ENCODE results near the gene ZNF23. TPM values are rescaled to one million over a fixed set of nuclear protein-coding genes. Genes with fewer than 3 reads are reported as not detected.
A peak's percentile ranks its signal among the peaks of the same experiment; 100 is the strongest.

The ZNF23 gene
- total and polyA plus RNA-seq, 4 donors, result 1.5 to 6.1 (median 3.1) TPM

- H3K9me3 ChIP-seq (ENCODE audit: control insufficient read depth in 4 of 4, low read length in 3 of 4), result peaks cover 33 to 62% (median 48%) of the 10 kb centered on the region in 4 donors
- peak overlapping the region in 2 of 3 donors; percentile 18 to 27 for H3K4me3 ChIP-seq (ENCODE audit: low read depth in 1 of 3, low read length in 3 of 3)
- TF ChIP-seq SP1 (IDR thresholded peaks at IDR 0.05), result no peak
- peaks cover 16 to 79% (median 70%) of the 10 kb centered on the region in 4 donors for H3K36me3 ChIP-seq (ENCODE audit: control insufficient read depth in 4 of 4, insufficient read depth in 3 of 4, low read depth in 1 of 4, low read length in 3 of 4)
- H3K9ac ChIP-seq (ENCODE audit: low read depth in 1 of 2, low read length in 2 of 2), result no peak overlapping the region
- H3K27ac ChIP-seq (ENCODE audit: low read depth in 1 of 2, low read length in 2 of 2), result no peak overlapping the region
- DNase-seq (ENCODE audit: low spot score), result no peak
- no peaks in the 10 kb centered on the region for H3K4me1 ChIP-seq (ENCODE audit: control insufficient read depth in 4 of 4, insufficient read depth in 4 of 4, low read length in 3 of 4)
- no peaks in the 10 kb centered on the region for H3K27me3 ChIP-seq (ENCODE audit: control insufficient read depth in 4 of 4, insufficient read depth in 4 of 4, low read length in 3 of 4)
Observed at GRCh38 chr16:71453036-71453435, 9.0 kb downstream of the ZNF23 start.

- H3K27me3 ChIP-seq (ENCODE audit: control insufficient read depth in 4 of 4, insufficient read depth in 4 of 4, low read length in 3 of 4), result no peaks in the 10 kb centered on the region
- peak overlapping the region in 2 of 3 donors; percentile 54 to 63 for H3K4me3 ChIP-seq (ENCODE audit: low read depth in 1 of 3, low read length in 3 of 3)
- DNase-seq (ENCODE audit: low spot score), result no peak
- H3K9me3 ChIP-seq (ENCODE audit: control insufficient read depth in 4 of 4, low read length in 3 of 4), result peaks cover 43 to 89% (median 61%) of the 10 kb centered on the region in 4 donors
- H3K4me1 ChIP-seq (ENCODE audit: control insufficient read depth in 4 of 4, insufficient read depth in 4 of 4, low read length in 3 of 4), result no peaks in the 10 kb centered on the region
- peaks cover 11 to 63% (median 58%) of the 10 kb centered on the region in 4 donors for H3K36me3 ChIP-seq (ENCODE audit: control insufficient read depth in 4 of 4, insufficient read depth in 3 of 4, low read depth in 1 of 4, low read length in 3 of 4)
- WGBS, result 96% methylated on average over 3 of the region's 3 CpGs
- no peak overlapping the region for H3K9ac ChIP-seq (ENCODE audit: low read depth in 1 of 2, low read length in 2 of 2)
- no peak overlapping the region for H3K27ac ChIP-seq (ENCODE audit: low read depth in 1 of 2, low read length in 2 of 2)
- TF ChIP-seq YY1 (IDR thresholded peaks at IDR 0.05) (no peak), ZBTB33 (IDR thresholded peaks at IDR 0.05) (no peak), SP1 (IDR thresholded peaks at IDR 0.05) (no peak)
Observed at GRCh38 chr16:71449020-71449419, 13.0 kb downstream of the ZNF23 start.

GRCh38 chr16:71448274-71448866, 13.7 kb downstream of the ZNF23 start:
- H3K9ac ChIP-seq (ENCODE audit: low read depth in 1 of 2, low read length in 2 of 2), result no peak overlapping the region
- no peaks in the 10 kb centered on the region for H3K27me3 ChIP-seq (ENCODE audit: control insufficient read depth in 4 of 4, insufficient read depth in 4 of 4, low read length in 3 of 4)
- TF ChIP-seq HNF4A (conservative IDR thresholded peaks at IDR 0.05) (no peak), FOXA1 (IDR thresholded peaks at IDR 0.05) (no peak), REST (IDR thresholded peaks at IDR 0.05) (no peak), TAF1 (conservative IDR thresholded peaks at IDR 0.05) (no peak), CTCF (IDR thresholded peaks at IDR 0.05; ENCODE audit: low read depth, low read length, missing input control) (no peak), SP1 (IDR thresholded peaks at IDR 0.05) (no peak), GABPA (IDR thresholded peaks at IDR 0.05 in 1 of 2, conservative IDR thresholded peaks at IDR 0.05 in 1 of 2) (no peak), RXRA (IDR thresholded peaks at IDR 0.05) (no peak), RAD21 (IDR thresholded peaks at IDR 0.05) (no peak)
- peak overlapping the region in 2 of 3 donors; percentile 43 to 54 for H3K4me3 ChIP-seq (ENCODE audit: low read depth in 1 of 3, low read length in 3 of 3)
- peaks cover 8 to 56% (median 52%) of the 10 kb centered on the region in 4 donors for H3K36me3 ChIP-seq (ENCODE audit: control insufficient read depth in 4 of 4, insufficient read depth in 3 of 4, low read depth in 1 of 4, low read length in 3 of 4)
- 98% methylated on average over 7 of the region's 7 CpGs for WGBS
- DNase-seq (ENCODE audit: low spot score), result no peak
- peaks cover 43 to 88% (median 64%) of the 10 kb centered on the region in 4 donors for H3K9me3 ChIP-seq (ENCODE audit: control insufficient read depth in 4 of 4, low read length in 3 of 4)
- no peak overlapping the region for H3K27ac ChIP-seq (ENCODE audit: low read depth in 1 of 2, low read length in 2 of 2)
- H3K4me1 ChIP-seq (ENCODE audit: control insufficient read depth in 4 of 4, insufficient read depth in 4 of 4, low read length in 3 of 4), result no peaks in the 10 kb centered on the region
